K562 (cell line): ENCODE data around the gene TLCD4. TPM values are rescaled to one million over a fixed set of nuclear protein-coding genes. Genes with fewer than 3 reads are reported as not detected.

Experiments used
- ARNT ChIP-seq, 2 experiments: fragments of 450-650 bp; IDR thresholded peaks; 2 replicates each; pipeline ENCODE4 v1.6.1; 2016; ENCODE audit warnings: mild to moderate bottlenecking in 1 of 2
- DACH1 ChIP-seq: fragments of 450-650 bp; IDR thresholded peaks from 2 replicates; pipeline ENCODE4 v1.6.1; 2018; ENCODE audit not compliant: partially characterized antibody
- GTF3C2 ChIP-seq: IDR thresholded peaks from 3 replicates; pipeline ENCODE4 v1.6.1; 2011; ENCODE audit warnings: borderline replicate concordance, mild to moderate bottlenecking, moderate library complexity; ENCODE audit not compliant: insufficient read length; ENCODE audit errors: extremely low read depth
- HBP1 ChIP-seq: fragments of 450-650 bp; formaldehyde crosslinking; IDR thresholded peaks from 2 replicates; pipeline ENCODE4 v1.4.0; 2022; ENCODE audit warnings: missing genetic modification characterization
- HDAC1 ChIP-seq, 2 experiments: fragments of 450-650 bp; IDR thresholded peaks; 2 replicates each; pipeline ENCODE4 v1.6.1; 2016 to 2017; ENCODE audit warnings: inconsistent platforms in 1 of 2, mild to moderate bottlenecking in 1 of 2, moderate library complexity in 1 of 2
- HIVEP1 ChIP-seq: fragments of 250-450 bp; sonication (Bioruptor Pico); IDR thresholded peaks from 2 replicates; pipeline ENCODE4 v1.4.0; 2020; ENCODE audit warnings: mild to moderate bottlenecking
- HNRNPL ChIP-seq: fragments of 200-400 bp; formaldehyde crosslinking; IDR thresholded peaks from 2 replicates; pipeline ENCODE4 v1.6.1; 2017; ENCODE audit warnings: low read depth, mild to moderate bottlenecking, low read length
- HSF4 ChIP-seq: fragments of 250-450 bp; sonication (Bioruptor Pico); IDR thresholded peaks from 2 replicates; pipeline ENCODE4 v2.1.2; 2022; ENCODE audit warnings: mild to moderate bottlenecking, moderate library complexity, borderline replicate concordance
- IRF2 ChIP-seq: sonication (generic); formaldehyde crosslinking; IDR thresholded peaks from 2 replicates; pipeline ENCODE4 v1.8.1; 2022; ENCODE audit warnings: mild to moderate bottlenecking, missing genetic modification reagents
- SRSF1 ChIP-seq: fragments of 200-400 bp; formaldehyde crosslinking; IDR thresholded peaks from 2 replicates; pipeline ENCODE4 v1.6.1; 2017; ENCODE audit warnings: mild to moderate bottlenecking, low read depth, low read length, moderate library complexity
- TBL1XR1 ChIP-seq, 2 experiments: IDR thresholded peaks; 2 replicates each; pipeline ENCODE4 v1.6.1; 2012; ENCODE audit warnings: improper control_type of control experiment in 2 of 2, low read length in 2 of 2, mild to moderate bottlenecking in 1 of 2
- ZNF436 ChIP-seq: fragments of 250-450, 450-650 bp; sonication (Bioruptor Pico); formaldehyde crosslinking; IDR thresholded peaks from 2 replicates; pipeline ENCODE4 v1.7.0; 2020; ENCODE audit warnings: mild to moderate bottlenecking
- polyA plus RNA-seq, 8 experiments: library from polyadenylated mRNA; depleted of rRNA in 4 of 8; stranded (reverse) in 5 of 8; unstranded in 3 of 8; fragments of >200 nt; fragmentation: Nextera tagmentation in 2 of 8; fragmentation: Illumina TruSeq in 1 of 8; extraction: Ambion mirVana in 2 of 8; extraction: Trizol in 1 of 8; gene quantifications; 2 replicates each; pipeline versions ENCODE4 v1.2.1 to v1.2.3, GENCODE V29; 2011 to 2014; ENCODE audit warnings: inconsistent platforms in 1 of 8, missing spikeins in 1 of 8
- total RNA-seq, 7 experiments: library from RNA; depleted of rRNA in 6 of 7; stranded (reverse); fragments of >200 nt in 6 of 7; fragmentation: Illumina TruSeq in 2 of 7; extraction: Trizol in 2 of 7; gene quantifications; 2 replicates each; pipeline versions ENCODE4 v1.2.1 to v1.2.3, GENCODE V29; 2011 to 2021; ENCODE audit warnings: low replicate concordance in 1 of 7
- TF ChIP-seq, protein P1 (sequence below): sonication (generic); formaldehyde crosslinking; IDR thresholded peaks from 2 replicates; pipeline ENCODE4 v1.9.0; 2022; ENCODE audit warnings: mild to moderate bottlenecking, missing genetic modification reagents
- TF ChIP-seq, protein P2 (sequence below), 2 experiments: fragments of 450-650 bp in 1 of 2; sonication (generic) in 1 of 2; formaldehyde crosslinking; conservative IDR thresholded peaks; 2 replicates each; pipeline versions ENCODE4 v1.4.0 to v1.8.1; 2020 to 2022; ENCODE audit warnings: mild to moderate bottlenecking in 1 of 2, missing genetic modification reagents in 1 of 2
- TF ChIP-seq, protein P3 (sequence below): fragments of 150-350 bp; conservative IDR thresholded peaks from 2 replicates; pipeline ENCODE4 v1.6.1; 2014; ENCODE audit warnings: low read length

The TLCD4 gene
- total and polyA plus RNA-seq, 9 of the 15 experiments (the other 6 are each of a cell fraction or from before 2014, with no cell fraction given), result 3.5 to 19.8 (median 7.6) TPM

- TF ChIP-seq, protein P1, sequence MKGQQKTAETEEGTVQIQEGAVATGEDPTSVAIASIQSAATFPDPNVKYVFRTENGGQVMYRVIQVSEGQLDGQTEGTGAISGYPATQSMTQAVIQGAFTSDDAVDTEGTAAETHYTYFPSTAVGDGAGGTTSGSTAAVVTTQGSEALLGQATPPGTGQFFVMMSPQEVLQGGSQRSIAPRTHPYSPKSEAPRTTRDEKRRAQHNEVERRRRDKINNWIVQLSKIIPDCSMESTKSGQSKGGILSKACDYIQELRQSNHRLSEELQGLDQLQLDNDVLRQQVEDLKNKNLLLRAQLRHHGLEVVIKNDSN (CRISPR knock-in tag), result no peak
- TF ChIP-seq ZNF436 (CRISPR knock-in tag) (no peak), ARNT (IDR thresholded peaks at IDR 0.05) (peak; percentile 50 to 58; a peak in 2 of 4 replicates), HNRNPL (no peak), SRSF1 (no peak), GTF3C2 (no peak), HIVEP1 (CRISPR knock-in tag) (no peak), HSF4 (CRISPR knock-in tag) (no peak), DACH1 (no peak), TBL1XR1 (IDR thresholded peaks at IDR 0.05; ENCODE audit: low read length in 2 of 2) (0 out of 4 replicates have a peak, but pooled peaks of 1 of the 2 experiments have one; percentile 17), IRF2 (CRISPR knock-in tag) (no peak), HDAC1 (IDR thresholded peaks at IDR 0.05) (peak in 1 of 2 experiments; percentile 88; a peak in 2 of 4 replicates), HBP1 (peak; percentile 77; the same call in 1 of the 2 replicates)
- TF ChIP-seq, protein P2, sequence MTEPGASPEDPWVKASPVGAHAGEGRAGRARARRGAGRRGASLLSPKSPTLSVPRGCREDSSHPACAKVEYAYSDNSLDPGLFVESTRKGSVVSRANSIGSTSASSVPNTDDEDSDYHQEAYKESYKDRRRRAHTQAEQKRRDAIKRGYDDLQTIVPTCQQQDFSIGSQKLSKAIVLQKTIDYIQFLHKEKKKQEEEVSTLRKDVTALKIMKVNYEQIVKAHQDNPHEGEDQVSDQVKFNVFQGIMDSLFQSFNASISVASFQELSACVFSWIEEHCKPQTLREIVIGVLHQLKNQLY (CRISPR knock-in tag; conservative IDR thresholded peaks at IDR 0.05), result no peak
- TF ChIP-seq, protein P3, sequence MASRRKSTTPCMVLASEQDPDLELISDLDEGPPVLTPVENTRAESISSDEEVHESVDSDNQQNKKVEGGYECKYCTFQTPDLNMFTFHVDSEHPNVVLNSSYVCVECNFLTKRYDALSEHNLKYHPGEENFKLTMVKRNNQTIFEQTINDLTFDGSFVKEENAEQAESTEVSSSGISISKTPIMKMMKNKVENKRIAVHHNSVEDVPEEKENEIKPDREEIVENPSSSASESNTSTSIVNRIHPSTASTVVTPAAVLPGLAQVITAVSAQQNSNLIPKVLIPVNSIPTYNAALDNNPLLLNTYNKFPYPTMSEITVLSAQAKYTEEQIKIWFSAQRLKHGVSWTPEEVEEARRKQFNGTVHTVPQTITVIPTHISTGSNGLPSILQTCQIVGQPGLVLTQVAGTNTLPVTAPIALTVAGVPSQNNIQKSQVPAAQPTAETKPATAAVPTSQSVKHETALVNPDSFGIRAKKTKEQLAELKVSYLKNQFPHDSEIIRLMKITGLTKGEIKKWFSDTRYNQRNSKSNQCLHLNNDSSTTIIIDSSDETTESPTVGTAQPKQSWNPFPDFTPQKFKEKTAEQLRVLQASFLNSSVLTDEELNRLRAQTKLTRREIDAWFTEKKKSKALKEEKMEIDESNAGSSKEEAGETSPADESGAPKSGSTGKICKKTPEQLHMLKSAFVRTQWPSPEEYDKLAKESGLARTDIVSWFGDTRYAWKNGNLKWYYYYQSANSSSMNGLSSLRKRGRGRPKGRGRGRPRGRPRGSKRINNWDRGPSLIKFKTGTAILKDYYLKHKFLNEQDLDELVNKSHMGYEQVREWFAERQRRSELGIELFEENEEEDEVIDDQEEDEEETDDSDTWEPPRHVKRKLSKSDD, result no peak
These were observed 44.4 kb upstream of the TLCD4 start, which contains the start of gene ALG14 (continued) for GRCh38 chr1:95072532-95073419.
